Nephron (organoid): ENCODE measurements around the gene WDTC1.

Source experiments
- H3K27ac Mint-ChIP-seq, 3 experiments: 2 replicates each; pipeline ENCODE4 v1.8.0; 2020; ENCODE audit warnings: mixed read lengths in 3 of 3, mild to moderate bottlenecking in 2 of 3, moderate library complexity in 1 of 3
- H3K27me3 Mint-ChIP-seq: 2 replicates; pipeline ENCODE4 v1.8.0; 2021; ENCODE audit warnings: low read depth, mild to moderate bottlenecking, moderate library complexity, mixed read lengths
- H3K36me3 Mint-ChIP-seq: 2 replicates; pipeline ENCODE4 v1.8.0; 2020; ENCODE audit warnings: low read depth, mixed read lengths
- H3K4me1 Mint-ChIP-seq: 2 replicates; pipeline ENCODE4 v1.8.0; 2020; ENCODE audit warnings: mixed read lengths
- H3K4me3 Mint-ChIP-seq, 3 experiments: 2 replicates each; pipeline ENCODE4 v1.8.0; 2020; ENCODE audit warnings: mild to moderate bottlenecking in 3 of 3, mixed read lengths in 3 of 3, moderate library complexity in 2 of 3
- H3K9me3 Mint-ChIP-seq: 2 replicates; pipeline ENCODE4 v1.8.0; 2020; ENCODE audit warnings: mixed read lengths
- CTCF ChIP-seq, 3 experiments: fragments of 200-600 bp; sonication (generic); IDR thresholded peaks; one replicate each; pipeline ENCODE4 v1.5.0; 2021; ENCODE audit warnings: antibody characterized with exemption in 3 of 3; ENCODE audit not compliant: unreplicated experiment in 3 of 3

Gene WDTC1

GRCh38 chr1:27290581-27290980 lies 56.1 kb downstream of the WDTC1 start:
- Mint-ChIP-seq H3K9me3 (peaks cover 3% of the 10 kb centered on the region), H3K27me3 (peaks cover 3% of the 10 kb centered on the region), H3K36me3 (peaks cover 43% of the 10 kb centered on the region), H3K4me1 (no peaks in the 10 kb centered on the region), H3K27ac (no peak overlapping the region), H3K4me3 (no peak overlapping the region)
- TF ChIP-seq CTCF (IDR thresholded peaks at IDR 0.05; ENCODE audit: unreplicated experiment in 3 of 3): no peak

GRCh38 chr1:27292106-27292505 lies 57.7 kb downstream of the WDTC1 start:
- no peak for TF ChIP-seq CTCF (IDR thresholded peaks at IDR 0.05; ENCODE audit: unreplicated experiment in 3 of 3)
- Mint-ChIP-seq H3K36me3 (peaks cover 43% of the 10 kb centered on the region), H3K27ac (no peak overlapping the region), H3K27me3 (peaks cover 3% of the 10 kb centered on the region), H3K4me1 (peaks cover 4% of the 10 kb centered on the region), H3K4me3 (no peak overlapping the region), H3K9me3 (peaks cover 3% of the 10 kb centered on the region)

- Mint-ChIP-seq H3K4me3 (no peak overlapping the region), H3K4me1 (peaks cover 18% of the 10 kb centered on the region), H3K36me3 (peaks cover 42% of the 10 kb centered on the region), H3K27ac (no peak overlapping the region), H3K27me3 (no peaks in the 10 kb centered on the region), H3K9me3 (peaks cover 3% of the 10 kb centered on the region)
- TF ChIP-seq CTCF (IDR thresholded peaks at IDR 0.05; ENCODE audit: unreplicated experiment in 3 of 3): no peak
These were observed 59.5 kb downstream of the WDTC1 start for GRCh38 chr1:27293915-27294314.

GRCh38 chr1:27296773-27297291 lies 62.4 kb downstream of the WDTC1 start:
- Mint-ChIP-seq H3K4me1 (peaks cover 44% of the 10 kb centered on the region), H3K27ac (peak overlapping the region; percentile 71 to 92 (median 73)), H3K27me3 (no peaks in the 10 kb centered on the region), H3K9me3 (no peaks in the 10 kb centered on the region), H3K4me3 (no peak overlapping the region), H3K36me3 (peaks cover 26% of the 10 kb centered on the region)
- peak; percentile 44 to 57 (median 46) for TF ChIP-seq CTCF (IDR thresholded peaks at IDR 0.05; ENCODE audit: unreplicated experiment in 3 of 3)

- no peaks in the 10 kb centered on the region for H3K27me3 Mint-ChIP-seq
- H3K9me3 Mint-ChIP-seq: no peaks in the 10 kb centered on the region
- H3K4me1 Mint-ChIP-seq: peaks cover 44% of the 10 kb centered on the region
- peak overlapping the region; percentile 99 to 100 (median 100) for H3K27ac Mint-ChIP-seq
- no peak for TF ChIP-seq CTCF (IDR thresholded peaks at IDR 0.05; ENCODE audit: unreplicated experiment in 3 of 3)
- H3K36me3 Mint-ChIP-seq: peaks cover 23% of the 10 kb centered on the region
- H3K4me3 Mint-ChIP-seq: no peak overlapping the region
These were observed 63.5 kb downstream of the WDTC1 start for GRCh38 chr1:27297903-27298302.

- Mint-ChIP-seq H3K4me1 (peaks cover 44% of the 10 kb centered on the region), H3K27ac (peak overlapping the region; percentile 99 to 100 (median 100)), H3K4me3 (peak overlapping the region in 2 of 3 experiments; percentile 24 to 50), H3K9me3 (no peaks in the 10 kb centered on the region), H3K27me3 (no peaks in the 10 kb centered on the region), H3K36me3 (peaks cover 20% of the 10 kb centered on the region)
- TF ChIP-seq CTCF (IDR thresholded peaks at IDR 0.05; ENCODE audit: unreplicated experiment in 3 of 3): no peak
These were observed 64.4 kb downstream of the WDTC1 start for GRCh38 chr1:27298632-27299384.
